Activated CD4-positive, alpha-beta memory T cell treated with anti-CD3 and anti-CD28 coated beads for 36 hours (primary cell): ENCODE results near the gene ADAMTS3. TPM values are rescaled to one million over a fixed set of nuclear protein-coding genes. Genes with fewer than 3 reads are reported as not detected.

Experiments used
- CTCF ChIA-PET: fragments of 350-600 bp; sonication (Branson Sonifier 250); formaldehyde crosslinking; loops from one replicate; lab custom pipeline; 2021; ENCODE audit warnings: antibody characterized with exemption, inconsistent platforms; lab: Charles Lee
- POLR2A ChIA-PET: fragments of 350-600 bp; sonication (Branson Sonifier 250); formaldehyde crosslinking; loops from one replicate; lab custom pipeline; 2021; ENCODE audit warnings: antibody characterized with exemption; lab: Charles Lee
- DNase-seq: peaks from one replicate; pipeline ENCODE4 v3.0.0-alpha.2; 2020
- H3K27ac Mint-ChIP-seq: one replicate; pipeline ENCODE4 v1.8.0; 2021; ENCODE audit warnings: mixed read lengths
- H3K27me3 Mint-ChIP-seq: one replicate; pipeline ENCODE4 v1.8.0; 2021; ENCODE audit warnings: mixed read lengths
- H3K36me3 Mint-ChIP-seq: one replicate; pipeline ENCODE4 v1.8.0; 2021; ENCODE audit warnings: mixed read lengths
- H3K4me1 Mint-ChIP-seq: one replicate; pipeline ENCODE4 v1.8.0; 2021; ENCODE audit warnings: low read depth, mixed read lengths
- H3K4me3 Mint-ChIP-seq: one replicate; pipeline ENCODE4 v1.8.0; 2021; ENCODE audit warnings: mild to moderate bottlenecking, mixed read lengths
- H3K9me3 Mint-ChIP-seq: one replicate; pipeline ENCODE4 v1.8.0; 2021; ENCODE audit warnings: mixed read lengths
- intact Hi-C: fragments of 100-400 bp; cut with micrococcal nuclease; formaldehyde crosslinking; loops from one replicate; pipeline ENCODE4 v1.15.1; 2023
- total RNA-seq, 2 experiments: library from RNA; stranded (reverse); gene quantifications; one replicate each; pipeline ENCODE4 v1.2.3, GENCODE V29; 2021

The ADAMTS3 gene
- total RNA-seq, 2 experiments from 2014 or later: not detected

DNA sequence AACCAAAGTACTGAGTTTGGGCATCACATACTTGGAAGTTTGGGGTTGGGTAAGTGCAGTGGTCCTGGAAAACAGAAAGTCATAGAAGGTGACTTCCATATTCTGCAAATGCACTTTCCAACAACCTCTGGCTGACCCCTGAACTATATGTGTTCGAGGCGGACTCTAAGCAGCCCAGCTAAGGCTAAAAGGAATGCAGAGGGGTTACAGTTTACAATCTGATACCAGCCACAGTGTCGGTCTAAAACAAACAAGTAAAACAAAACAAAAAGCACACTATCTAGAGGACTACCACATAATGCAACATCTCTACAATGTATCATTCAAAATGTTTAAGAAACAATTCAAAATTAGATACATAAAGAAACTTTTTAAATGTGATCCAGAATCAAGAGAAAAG, 185.6 kb downstream of the ADAMTS3 start:
- intact Hi-C loops: no loop called here
- CTCF ChIA-PET: no interaction called here
- Mint-ChIP-seq H3K9me3 (no peaks in the 10 kb centered on the region), H3K4me3 (no peak overlapping the region), H3K36me3 (no peaks in the 10 kb centered on the region), H3K27ac (no peak overlapping the region), H3K4me1 (no peaks in the 10 kb centered on the region), H3K27me3 (no peaks in the 10 kb centered on the region)
- no peak for DNase-seq
- POLR2A ChIA-PET: no interaction called here

DNA sequence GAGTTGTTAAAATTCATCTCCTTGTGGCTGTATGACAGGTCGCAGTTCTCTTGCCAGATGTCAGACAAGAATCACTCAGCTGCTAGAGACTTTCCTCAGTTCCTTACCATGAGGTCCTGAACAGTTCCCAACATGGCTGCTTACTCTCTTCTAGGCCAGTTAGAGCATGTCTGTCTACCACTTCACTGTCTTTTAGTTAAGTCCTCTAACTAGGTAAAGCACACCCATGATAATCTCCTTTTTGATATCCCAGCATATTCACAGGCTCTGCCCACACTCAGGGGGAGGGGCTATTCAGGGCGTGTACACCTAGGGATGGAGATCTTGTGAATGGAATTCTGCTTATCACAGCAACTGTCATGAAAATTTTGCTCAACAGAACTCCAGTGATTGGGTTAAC, 190.1 kb downstream of the ADAMTS3 start:
- DNase-seq: no peak
- intact Hi-C loops: no loop called here
- Mint-ChIP-seq H3K4me1 (no peaks in the 10 kb centered on the region), H3K9me3 (no peaks in the 10 kb centered on the region), H3K4me3 (no peak overlapping the region), H3K36me3 (no peaks in the 10 kb centered on the region), H3K27ac (no peak overlapping the region), H3K27me3 (no peaks in the 10 kb centered on the region)
- CTCF ChIA-PET: no interaction called here
- POLR2A ChIA-PET: no interaction called here

GRCh38 chr4:72377491-72378194, 191.4 kb downstream of the ADAMTS3 start:
- Mint-ChIP-seq H3K27ac (no peak overlapping the region), H3K36me3 (no peaks in the 10 kb centered on the region), H3K27me3 (no peaks in the 10 kb centered on the region), H3K4me1 (no peaks in the 10 kb centered on the region), H3K4me3 (no peak overlapping the region), H3K9me3 (no peaks in the 10 kb centered on the region)
- ChIA-PET POLR2A (no interaction called here), CTCF (no interaction called here)
- intact Hi-C loops: no loop called here
- DNase-seq: no peak

DNA sequence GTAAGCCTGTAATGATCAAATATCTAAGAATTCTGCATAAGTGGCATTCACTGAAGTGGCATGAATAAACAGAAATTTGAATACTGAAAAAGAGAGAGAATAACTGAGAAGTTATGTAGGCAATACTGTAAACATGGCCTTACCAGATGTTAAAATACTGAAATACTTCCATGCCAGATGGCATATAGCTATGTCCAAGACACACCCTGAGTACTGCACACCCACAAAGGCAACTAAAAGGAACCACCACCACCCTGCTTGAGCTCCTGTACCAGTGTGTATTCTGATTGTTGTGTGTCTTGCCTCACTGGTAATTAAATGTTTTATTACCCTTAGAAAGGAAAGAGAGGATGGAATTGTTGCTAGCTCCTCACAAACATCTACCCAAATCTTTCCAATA, 192.1 kb downstream of the ADAMTS3 start:
- CTCF ChIA-PET: no interaction called here

DNA sequence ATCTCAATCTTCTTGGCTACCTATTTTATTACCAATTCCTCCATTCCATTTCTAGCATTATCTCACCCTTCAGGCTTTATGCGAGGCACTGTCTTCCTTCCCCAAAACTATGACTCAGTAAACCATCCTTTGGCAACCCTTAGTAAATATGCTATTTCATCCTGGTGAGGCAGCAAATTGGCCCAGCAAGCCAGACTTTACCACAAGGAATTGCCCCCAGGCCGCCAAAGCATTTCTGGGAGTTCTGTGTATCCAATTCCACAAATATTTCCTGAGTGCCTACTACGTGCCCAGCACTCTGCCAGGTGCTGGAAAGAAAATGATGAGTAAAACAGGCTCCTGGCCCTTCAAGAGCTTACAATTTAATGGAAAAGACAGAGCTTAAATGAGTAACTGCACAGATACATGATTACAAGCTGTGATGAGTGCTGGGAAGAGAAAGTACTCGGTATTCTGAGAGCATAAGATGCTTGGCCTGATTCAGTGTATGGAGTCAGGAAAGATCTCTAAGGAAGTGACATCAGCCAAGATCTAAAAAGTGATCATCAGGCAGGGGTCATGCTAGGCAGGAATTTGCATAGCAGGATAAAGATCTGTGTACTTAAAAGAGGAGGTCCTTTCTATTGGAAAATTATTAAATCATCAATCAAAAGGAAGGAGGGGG, 193.8 kb downstream of the ADAMTS3 start:
- ChIA-PET CTCF (no interaction called here), POLR2A (no interaction called here)
- Mint-ChIP-seq H3K36me3 (no peaks in the 10 kb centered on the region), H3K4me3 (no peak overlapping the region), H3K27me3 (no peaks in the 10 kb centered on the region), H3K27ac (no peak overlapping the region), H3K9me3 (no peaks in the 10 kb centered on the region), H3K4me1 (no peaks in the 10 kb centered on the region)
- intact Hi-C loops: no loop called here
- DNase-seq: no peak

More for the DNA sequence above, 192.1 kb downstream of the ADAMTS3 start:
- no peaks in the 10 kb centered on the region for H3K36me3 Mint-ChIP-seq
- H3K27ac Mint-ChIP-seq: no peak overlapping the region
- intact Hi-C loops: no loop called here
- no peaks in the 10 kb centered on the region for H3K4me1 Mint-ChIP-seq
- H3K27me3 Mint-ChIP-seq: no peaks in the 10 kb centered on the region
- H3K4me3 Mint-ChIP-seq: no peak overlapping the region
- H3K9me3 Mint-ChIP-seq: no peaks in the 10 kb centered on the region
- POLR2A ChIA-PET: no interaction called here
- no peak for DNase-seq

DNA sequence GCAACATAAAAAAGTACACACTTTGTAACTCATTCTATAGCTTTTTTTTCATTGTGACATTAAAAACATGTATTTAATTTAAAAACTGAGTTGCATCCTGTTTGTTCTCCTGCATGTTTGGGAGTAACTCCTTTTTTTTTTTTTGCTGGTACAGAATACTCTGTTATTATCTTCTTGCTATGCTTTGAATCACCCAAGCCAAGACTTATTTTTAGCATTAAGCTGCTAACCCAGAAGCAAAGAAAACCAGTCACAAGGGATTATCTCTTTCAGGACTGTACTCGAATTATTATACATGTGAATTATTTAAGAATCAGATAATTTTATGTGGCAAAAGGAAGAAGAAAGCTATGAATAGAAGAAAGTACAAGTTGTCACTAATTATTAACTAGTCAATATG, 194.9 kb downstream of the ADAMTS3 start:
- Mint-ChIP-seq H3K36me3 (no peaks in the 10 kb centered on the region), H3K4me1 (no peaks in the 10 kb centered on the region), H3K4me3 (no peak overlapping the region), H3K9me3 (no peaks in the 10 kb centered on the region), H3K27ac (no peak overlapping the region), H3K27me3 (no peaks in the 10 kb centered on the region)
- ChIA-PET CTCF (interaction anchor here (0.7 kb wide), 1 partner anchor 1485 kb away, joined by 3 read pairs; no protein-coding TSS in a partner anchor), POLR2A (interaction anchor here (0.6 kb wide), 1 partner anchor 71 kb away, joined by 6 read pairs; no protein-coding TSS in a partner anchor)
- intact Hi-C loops: no loop called here
- DNase-seq: no peak

GRCh38 chr4:72366601-72367000, 202.4 kb downstream of the ADAMTS3 start:
- Mint-ChIP-seq H3K27ac (no peak overlapping the region), H3K27me3 (no peaks in the 10 kb centered on the region), H3K4me3 (no peak overlapping the region), H3K4me1 (no peaks in the 10 kb centered on the region), H3K36me3 (no peaks in the 10 kb centered on the region), H3K9me3 (no peaks in the 10 kb centered on the region)
- intact Hi-C loops: no loop called here
- ChIA-PET POLR2A (no interaction called here), CTCF (no interaction called here)
- no peak for DNase-seq

DNA sequence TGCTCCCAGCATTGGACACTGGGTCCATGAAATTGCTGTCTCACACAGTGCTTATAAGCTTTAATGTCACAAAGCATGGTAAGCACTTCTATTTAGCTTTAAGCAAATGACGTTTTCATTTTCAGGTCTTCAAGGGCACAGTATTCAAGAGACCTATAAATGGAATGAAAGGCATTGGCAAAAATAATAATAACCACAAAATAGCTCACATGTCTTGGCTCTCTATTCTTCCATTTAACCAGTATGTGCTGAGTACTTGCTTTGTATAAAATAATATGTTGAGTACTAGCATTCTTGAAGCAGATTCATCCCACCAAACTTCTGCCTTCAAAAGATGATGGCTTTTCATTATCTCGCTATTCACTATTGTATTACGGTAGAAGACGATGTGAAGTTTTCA, 203.0 kb downstream of the ADAMTS3 start:
- no peaks in the 10 kb centered on the region for H3K27me3 Mint-ChIP-seq
- H3K4me1 Mint-ChIP-seq: no peaks in the 10 kb centered on the region
- no peaks in the 10 kb centered on the region for H3K36me3 Mint-ChIP-seq
- H3K9me3 Mint-ChIP-seq: no peaks in the 10 kb centered on the region
- no peak overlapping the region for H3K27ac Mint-ChIP-seq
- H3K4me3 Mint-ChIP-seq: no peak overlapping the region
- ChIA-PET POLR2A (no interaction called here), CTCF (no interaction called here)
- intact Hi-C loops: no loop called here
- DNase-seq: no peak

DNA sequence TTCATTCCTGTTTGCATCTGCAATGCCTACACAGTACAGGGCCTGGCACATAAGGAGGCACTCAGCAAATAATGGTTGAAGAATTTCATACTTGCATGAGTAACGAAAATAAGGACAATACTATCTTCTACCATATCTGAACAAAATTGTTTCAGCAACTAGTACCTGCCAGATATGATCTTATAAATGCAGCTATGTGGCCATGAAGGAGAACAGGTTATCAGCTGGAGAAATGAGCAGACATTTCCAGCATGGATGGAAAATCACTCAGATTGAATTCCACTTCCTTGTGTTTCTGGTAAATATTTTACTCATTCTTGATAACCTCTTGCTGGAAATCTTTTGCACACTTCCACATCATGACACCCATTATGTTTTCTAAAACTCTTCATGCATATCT, 204.0 kb downstream of the ADAMTS3 start:
- CTCF ChIA-PET: no interaction called here
- Mint-ChIP-seq H3K4me1 (no peaks in the 10 kb centered on the region), H3K4me3 (no peak overlapping the region), H3K27me3 (no peaks in the 10 kb centered on the region), H3K27ac (no peak overlapping the region), H3K9me3 (no peaks in the 10 kb centered on the region), H3K36me3 (no peaks in the 10 kb centered on the region)
- intact Hi-C loops: no loop called here
- POLR2A ChIA-PET: no interaction called here
- no peak for DNase-seq

- POLR2A ChIA-PET: no interaction called here
- Mint-ChIP-seq H3K4me3 (no peak overlapping the region), H3K27me3 (no peaks in the 10 kb centered on the region), H3K27ac (no peak overlapping the region), H3K9me3 (no peaks in the 10 kb centered on the region), H3K36me3 (no peaks in the 10 kb centered on the region), H3K4me1 (no peaks in the 10 kb centered on the region)
- no peak for DNase-seq
- CTCF ChIA-PET: no interaction called here
- intact Hi-C loops: no loop called here
These were observed 208.9 kb downstream of the ADAMTS3 start for GRCh38 chr4:72360075-72360474.

GRCh38 chr4:72358483-72358882, 210.5 kb downstream of the ADAMTS3 start:
- Mint-ChIP-seq H3K4me1 (no peaks in the 10 kb centered on the region), H3K27ac (no peak overlapping the region), H3K4me3 (no peak overlapping the region), H3K9me3 (no peaks in the 10 kb centered on the region), H3K36me3 (no peaks in the 10 kb centered on the region), H3K27me3 (no peaks in the 10 kb centered on the region)
- DNase-seq: no peak
- intact Hi-C loops: no loop called here
- ChIA-PET CTCF (interaction anchor here (1.1 kb wide), 1 partner anchor 32 kb away, joined by 3 read pairs; no protein-coding TSS in a partner anchor), POLR2A (no interaction called here)

DNA sequence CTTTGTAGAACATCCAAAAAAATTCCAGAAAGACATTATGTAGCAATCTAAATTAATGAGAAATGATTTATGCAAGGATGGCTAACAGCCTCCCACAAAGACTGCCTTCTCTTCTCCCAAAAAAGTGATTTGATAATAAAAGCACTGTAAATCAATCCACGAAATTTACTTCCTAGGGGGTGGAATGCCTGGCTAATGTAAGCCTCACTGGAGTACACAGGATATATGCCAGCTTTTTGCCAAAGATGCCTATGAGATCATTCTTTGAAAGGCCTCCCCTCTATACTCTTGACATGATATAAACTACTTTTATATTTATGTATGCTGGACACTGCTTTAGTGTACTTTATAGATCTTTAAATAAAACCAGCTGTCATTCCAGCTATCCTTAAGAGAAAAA, 211.1 kb downstream of the ADAMTS3 start:
- H3K27me3 Mint-ChIP-seq: no peaks in the 10 kb centered on the region
- ChIA-PET POLR2A (no interaction called here), CTCF (interaction anchor here (1.1 kb wide), 1 partner anchor 31 kb away, joined by 3 read pairs; no protein-coding TSS in a partner anchor)
- H3K9me3 Mint-ChIP-seq: no peaks in the 10 kb centered on the region
- intact Hi-C loops: no loop called here
- no peak overlapping the region for H3K27ac Mint-ChIP-seq
- DNase-seq: no peak
- no peaks in the 10 kb centered on the region for H3K36me3 Mint-ChIP-seq
- H3K4me3 Mint-ChIP-seq: no peak overlapping the region
- no peaks in the 10 kb centered on the region for H3K4me1 Mint-ChIP-seq

- Mint-ChIP-seq H3K4me3 (no peak overlapping the region), H3K36me3 (no peaks in the 10 kb centered on the region), H3K4me1 (no peaks in the 10 kb centered on the region), H3K9me3 (no peaks in the 10 kb centered on the region), H3K27ac (no peak overlapping the region), H3K27me3 (no peaks in the 10 kb centered on the region)
- intact Hi-C loops: no loop called here
- POLR2A ChIA-PET: no interaction called here
- DNase-seq: no peak
- CTCF ChIA-PET: interaction anchor here (1.1 kb wide), 1 partner anchor 25 kb away, joined by 4 read pairs; no protein-coding TSS in a partner anchor
These were observed 216.3 kb downstream of the ADAMTS3 start for GRCh38 chr4:72352711-72353110.
